Progenitor cell of endocrine pancreas (in vitro differentiated cells): ENCODE results near the gene NHERF2. TPM values are rescaled to one million over a fixed set of nuclear protein-coding genes. Genes with fewer than 3 reads are reported as not detected.

ENCODE experiments used
- DNase-seq: peaks from one replicate; pipeline ENCODE4 v3.0.0; 2021; ENCODE audit warnings: low spot score; ENCODE audit not compliant: unreplicated experiment
- H3K27ac Mint-ChIP-seq: 2 replicates; pipeline ENCODE4 v1.8.0; 2021; ENCODE audit warnings: mild to moderate bottlenecking, moderate library complexity, mixed read lengths
- H3K27me3 Mint-ChIP-seq: 2 replicates; pipeline ENCODE4 v1.8.0; 2021; ENCODE audit warnings: mixed read lengths
- H3K36me3 Mint-ChIP-seq: 2 replicates; pipeline ENCODE4 v1.8.0; 2022; ENCODE audit warnings: mixed read lengths; ENCODE audit not compliant: insufficient read depth
- H3K4me1 Mint-ChIP-seq: 2 replicates; pipeline ENCODE4 v1.8.0; 2021; ENCODE audit warnings: low read depth, mixed read lengths
- H3K4me3 Mint-ChIP-seq: 2 replicates; pipeline ENCODE4 v1.8.0; 2021; ENCODE audit warnings: low read depth, mild to moderate bottlenecking, moderate library complexity, mixed read lengths
- H3K9me3 Mint-ChIP-seq: 2 replicates; pipeline ENCODE4 v1.8.0; 2021; ENCODE audit warnings: low read depth, mixed read lengths
- CTCF ChIP-seq: fragments of 200-600 bp; sonication (generic); IDR thresholded peaks from one replicate; pipeline ENCODE4 v1.5.0; 2021; ENCODE audit warnings: antibody characterized with exemption, mild to moderate bottlenecking; ENCODE audit not compliant: unreplicated experiment
- long read RNA-seq: library from polyadenylated mRNA; unstranded; transcript quantifications from one replicate; pipeline ENCODE4 v2.0.0, GENCODE V29; 2020
- total RNA-seq: library from RNA; stranded (reverse); gene quantifications from 2 replicates; pipeline ENCODE4 v1.2.1, GENCODE V29; 2021

The NHERF2 gene
- total RNA-seq = 8.4 and 10.3 TPM in 2 replicates
- long read RNA-seq = 0 reads

DNA sequence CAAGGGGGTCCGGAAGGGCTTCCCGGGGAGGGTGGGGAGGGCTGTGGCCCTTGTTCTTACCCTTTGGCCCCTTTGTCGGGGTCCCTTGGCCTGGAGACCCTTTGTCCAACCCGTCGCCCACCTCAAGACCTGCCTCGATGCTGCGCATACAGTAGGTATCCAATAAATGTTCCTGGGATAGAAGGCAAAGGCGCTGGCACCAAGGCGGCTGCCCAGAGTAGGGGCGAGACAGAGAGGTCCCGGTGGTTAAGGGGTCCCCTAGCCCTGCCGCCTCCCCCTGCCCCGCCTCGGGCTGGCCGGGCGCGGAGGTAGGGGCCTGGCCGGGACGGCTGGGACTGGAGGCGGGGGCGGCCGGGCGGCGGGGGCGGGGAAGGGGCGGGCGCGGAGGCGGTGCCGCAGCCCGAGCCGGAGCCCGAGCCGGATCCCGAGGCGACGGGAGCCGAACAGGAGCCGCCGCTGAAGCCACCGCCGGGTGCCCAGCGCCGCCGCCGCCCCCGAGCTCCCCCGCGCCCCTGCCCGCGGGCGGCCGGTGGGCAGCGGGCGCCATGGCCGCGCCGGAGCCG is at the start of gene NHERF2:
Gene NHERF2 (plus strand): TSS at position 442 of the 563 bp plus-strand sequence. CDS start 104 bp downstream, at position 546.
- peak within 1 kb of the TSS; percentile 68 for H3K4me3 Mint-ChIP-seq

DNA sequence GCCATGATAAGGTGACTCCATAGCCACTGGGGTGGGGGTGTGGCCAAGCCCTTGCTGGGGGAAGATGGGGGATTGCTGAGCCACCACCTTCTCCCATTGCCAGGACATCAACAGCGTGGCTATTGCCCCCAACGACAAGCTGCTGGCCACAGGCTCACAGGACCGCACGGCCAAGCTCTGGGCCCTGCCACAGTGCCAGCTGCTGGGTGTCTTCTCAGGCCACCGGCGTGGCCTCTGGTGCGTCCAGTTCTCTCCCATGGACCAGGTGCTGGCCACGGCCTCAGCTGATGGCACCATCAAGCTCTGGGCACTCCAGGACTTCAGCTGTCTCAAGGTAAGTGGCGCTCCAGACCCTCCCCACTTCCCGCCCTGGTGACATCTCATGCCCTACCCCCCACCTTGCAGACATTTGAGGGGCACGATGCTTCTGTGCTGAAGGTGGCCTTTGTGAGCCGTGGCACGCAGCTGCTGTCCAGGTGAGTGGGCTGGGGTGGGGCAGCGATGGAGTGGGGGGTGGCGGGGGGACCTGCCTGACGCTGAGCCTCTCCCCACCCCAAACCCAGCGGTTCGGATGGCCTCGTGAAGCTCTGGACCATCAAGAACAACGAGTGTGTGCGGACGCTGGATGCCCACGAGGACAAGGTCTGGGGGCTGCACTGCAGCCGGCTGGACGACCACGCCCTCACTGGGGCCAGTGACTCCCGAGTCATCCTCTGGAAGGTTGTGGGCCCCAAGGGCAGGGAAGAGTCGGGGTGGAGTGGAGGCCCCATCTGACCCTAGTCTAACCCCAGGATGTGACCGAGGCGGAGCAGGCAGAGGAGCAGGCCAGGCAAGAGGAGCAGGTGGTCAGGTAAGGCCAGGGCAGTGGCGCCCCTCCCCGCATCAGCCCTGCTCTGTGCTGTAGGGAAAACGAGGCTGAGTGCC is 49.5 kb upstream of the NHERF2 start:
- Mint-ChIP-seq H3K27ac (no peak overlapping the region), H3K9me3 (no peaks in the 10 kb centered on the region), H3K4me3 (no peak overlapping the region), H3K36me3 (peaks cover 7% of the 10 kb centered on the region), H3K27me3 (peaks cover 29% of the 10 kb centered on the region), H3K4me1 (peaks cover 6% of the 10 kb centered on the region)
- TF ChIP-seq CTCF = no peak
- no peak for DNase-seq

More for the DNA sequence above, at the start of gene NHERF2:
- peaks cover 28% of the 10 kb centered on the region for H3K27me3 Mint-ChIP-seq
- peaks cover 5% of the 10 kb centered on the region for H3K4me1 Mint-ChIP-seq
- H3K9me3 Mint-ChIP-seq = no peaks in the 10 kb centered on the region
- H3K36me3 Mint-ChIP-seq = no peaks in the 10 kb centered on the region
- no peak for DNase-seq
- no peak within 1 kb of the TSS for H3K27ac Mint-ChIP-seq
- TF ChIP-seq CTCF = no peak

GRCh38 chr16:1977875-1978268 is 48.8 kb upstream of the NHERF2 start:
- DNase-seq = no peak
- H3K27me3 Mint-ChIP-seq = peaks cover 36% of the 10 kb centered on the region
- H3K9me3 Mint-ChIP-seq = no peaks in the 10 kb centered on the region
- peaks cover 2% of the 10 kb centered on the region for H3K4me1 Mint-ChIP-seq
- H3K4me3 Mint-ChIP-seq = no peak overlapping the region
- TF ChIP-seq CTCF = no peak
- peaks cover 7% of the 10 kb centered on the region for H3K36me3 Mint-ChIP-seq
- H3K27ac Mint-ChIP-seq = no peak overlapping the region

DNA sequence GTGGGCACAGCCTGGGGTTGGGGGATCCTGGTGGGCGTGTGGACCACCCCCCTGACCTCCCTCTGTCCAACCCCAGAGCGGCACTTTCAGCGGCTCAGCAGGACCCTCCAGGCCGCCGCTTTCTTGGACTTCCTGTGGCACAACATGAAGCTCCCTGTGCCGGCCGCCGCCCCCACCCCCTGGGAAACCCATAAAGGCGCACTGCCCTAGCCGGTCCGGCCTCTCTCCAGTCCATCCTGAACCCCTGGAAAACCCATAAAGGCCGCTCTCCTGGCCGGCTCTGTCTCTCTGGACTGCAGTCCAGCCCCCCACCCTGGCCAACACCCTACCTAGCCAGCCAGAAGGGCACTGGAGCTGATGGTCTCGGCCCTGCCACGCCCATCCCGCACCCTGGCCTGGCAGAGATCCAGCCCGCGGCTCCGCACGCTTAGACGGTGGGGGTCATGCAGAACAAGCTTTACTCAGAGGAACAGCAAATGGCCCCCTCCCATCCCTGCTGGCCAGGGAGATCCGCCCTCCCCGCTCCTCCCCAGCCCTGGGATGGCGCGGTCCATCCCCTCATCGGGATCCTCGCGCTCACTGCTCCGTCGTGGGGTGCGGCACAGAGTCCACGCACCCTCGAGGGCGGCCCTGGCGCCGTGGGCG is 48.1 kb upstream of the NHERF2 start:
- H3K27me3 Mint-ChIP-seq = peaks cover 40% of the 10 kb centered on the region
- no peak overlapping the region for H3K4me3 Mint-ChIP-seq
- H3K9me3 Mint-ChIP-seq = no peaks in the 10 kb centered on the region
- H3K27ac Mint-ChIP-seq = no peak overlapping the region
- no peak for TF ChIP-seq CTCF
- peaks cover 7% of the 10 kb centered on the region for H3K36me3 Mint-ChIP-seq
- DNase-seq = no peak
- peaks cover 5% of the 10 kb centered on the region for H3K4me1 Mint-ChIP-seq

GRCh38 chr16:1979271-1980029 is 47.3 kb upstream of the NHERF2 start:
- Mint-ChIP-seq H3K27me3 (peaks cover 40% of the 10 kb centered on the region), H3K4me1 (peaks cover 5% of the 10 kb centered on the region), H3K9me3 (no peaks in the 10 kb centered on the region), H3K4me3 (no peak overlapping the region), H3K27ac (no peak overlapping the region), H3K36me3 (peaks cover 7% of the 10 kb centered on the region)
- DNase-seq = no peak
- no peak for TF ChIP-seq CTCF
